Forelimb muscle (tissue), 1 donor: ENCODE measurements around the gene RTL10. TPM values are rescaled to one million over a fixed set of nuclear protein-coding genes. Genes with fewer than 3 reads are reported as not detected.

Source experiments
- DNase-seq: peaks from one replicate; pipeline ENCODE4 v3.0.0-alpha.2; 2013; ENCODE audit warnings: low read depth
- polyA plus RNA-seq: library from polyadenylated mRNA; unstranded; fragments of 120-200 nt; gene quantifications from one replicate; pipeline ENCODE4 v1.2.1, GENCODE V29; 2013; ENCODE audit not compliant: insufficient read length

RTL10 gene, protein sequence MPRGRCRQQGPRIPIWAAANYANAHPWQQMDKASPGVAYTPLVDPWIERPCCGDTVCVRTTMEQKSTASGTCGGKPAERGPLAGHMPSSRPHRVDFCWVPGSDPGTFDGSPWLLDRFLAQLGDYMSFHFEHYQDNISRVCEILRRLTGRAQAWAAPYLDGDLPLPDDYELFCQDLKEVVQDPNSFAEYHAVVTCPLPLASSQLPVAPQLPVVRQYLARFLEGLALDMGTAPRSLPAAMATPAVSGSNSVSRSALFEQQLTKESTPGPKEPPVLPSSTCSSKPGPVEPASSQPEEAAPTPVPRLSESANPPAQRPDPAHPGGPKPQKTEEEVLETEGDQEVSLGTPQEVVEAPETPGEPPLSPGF
- polyA plus RNA-seq, result 12.0 TPM

DNA sequence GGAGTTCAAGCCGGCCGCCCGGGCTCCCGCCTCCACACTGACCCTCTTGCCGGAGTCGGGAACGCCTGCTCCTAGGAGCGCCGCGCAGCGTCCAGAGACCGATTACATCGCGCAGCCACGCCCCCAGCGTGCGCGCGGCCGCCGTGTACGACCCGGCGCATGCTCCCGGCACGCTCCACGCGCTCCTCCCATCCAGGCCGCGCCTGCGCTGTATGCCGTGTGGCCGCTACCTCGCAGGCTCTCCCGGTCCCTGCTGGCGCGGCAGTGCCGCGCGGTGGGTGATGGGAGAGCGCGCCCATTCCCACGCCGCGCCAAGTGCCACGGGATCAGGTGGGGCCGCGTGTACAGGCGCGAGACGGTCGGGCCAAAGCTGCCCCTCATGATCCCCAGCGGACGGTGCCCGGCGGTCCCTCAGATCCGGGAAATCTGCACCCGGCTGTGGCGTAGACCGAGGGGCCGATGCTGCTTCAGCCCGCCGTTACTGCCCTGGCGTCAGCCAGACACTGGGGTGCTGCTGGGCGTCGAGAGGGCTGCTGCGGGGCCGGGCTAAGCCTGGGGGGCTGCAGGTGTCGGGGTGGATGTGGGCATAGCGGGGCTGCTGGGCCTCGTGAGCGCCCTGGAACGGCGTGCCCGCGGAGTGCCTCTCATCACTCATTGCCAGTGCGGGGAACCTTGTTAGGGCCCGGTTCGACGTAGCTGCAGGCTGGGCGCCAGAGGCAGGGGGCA is at the start of gene RTL10, which contains the start of gene GNB1L:
Gene RTL10, minus strand, starts transcription at position 97 of the 726 bp plus-strand sequence. CDS start 2,613 bp downstream, outside the sequence.
Gene GNB1L, minus strand, starts transcription at position 97 of the 726 bp plus-strand sequence. CDS start 33,519 bp downstream, outside the sequence.
- peak; percentile 94 for DNase-seq

DNA sequence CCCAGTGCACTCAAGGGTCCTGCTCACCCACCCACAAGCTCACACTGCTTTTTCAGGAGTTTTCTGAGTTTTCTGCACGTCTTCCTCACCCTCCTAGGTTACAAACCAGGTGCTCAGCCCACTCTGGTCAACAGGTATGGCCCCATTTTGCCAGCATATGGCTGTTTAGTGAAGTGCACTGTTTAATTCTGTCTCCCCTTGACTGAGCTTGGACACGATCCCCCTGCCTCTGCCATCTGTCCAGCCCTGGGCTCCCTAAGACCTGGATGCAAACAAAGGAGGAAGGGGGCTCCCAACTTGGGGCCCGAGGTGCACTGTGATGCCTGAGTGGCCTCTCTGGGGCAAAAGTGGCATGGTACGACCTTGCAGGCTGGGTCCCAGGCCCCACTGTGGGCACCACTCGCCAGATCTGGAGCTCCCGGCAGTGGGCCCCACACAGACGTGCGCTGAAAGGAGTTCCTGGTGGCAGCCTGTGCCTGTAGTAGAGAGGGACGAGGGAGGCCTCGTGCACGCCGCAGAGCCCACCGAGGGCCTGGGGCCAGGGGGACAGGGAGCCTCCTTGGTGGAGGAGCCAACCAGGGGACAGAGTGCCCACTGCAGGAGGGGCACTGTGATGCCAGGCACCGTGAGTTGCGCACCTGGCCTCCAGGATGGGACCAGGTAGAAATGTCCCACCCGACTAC is 49.6 kb upstream of the RTL10 start:
- no peak for DNase-seq

GRCh38 chr22:19903513-19903912 is 48.8 kb upstream of the RTL10 start:
- no peak for DNase-seq

- no peak for DNase-seq
Observed at GRCh38 chr22:19903031-19903430, 48.4 kb upstream of the RTL10 start.

DNA sequence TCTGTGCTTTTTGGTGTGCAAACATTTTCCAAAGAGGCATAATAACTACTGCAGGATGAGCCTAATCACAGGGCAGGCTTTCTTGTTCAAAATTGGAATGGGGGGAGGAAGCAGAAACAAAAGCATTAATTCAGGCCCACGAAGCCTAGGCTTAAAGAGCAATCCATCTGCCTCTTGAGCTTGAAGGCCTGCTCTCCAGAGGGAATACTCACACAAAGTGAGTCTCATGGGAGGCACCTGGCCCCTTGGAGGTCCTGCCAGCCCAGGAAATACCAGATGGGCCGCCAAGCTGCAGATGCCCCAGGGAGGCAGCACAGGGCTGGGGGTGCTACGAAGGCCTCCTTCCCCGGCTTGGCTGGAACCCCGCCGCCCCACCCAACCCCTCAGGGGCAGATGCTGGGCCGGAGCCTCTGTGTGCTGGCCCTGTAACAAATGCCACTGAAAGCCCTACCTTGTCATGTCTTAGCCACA is 47.6 kb upstream of the RTL10 start:
- no peak for DNase-seq

DNA sequence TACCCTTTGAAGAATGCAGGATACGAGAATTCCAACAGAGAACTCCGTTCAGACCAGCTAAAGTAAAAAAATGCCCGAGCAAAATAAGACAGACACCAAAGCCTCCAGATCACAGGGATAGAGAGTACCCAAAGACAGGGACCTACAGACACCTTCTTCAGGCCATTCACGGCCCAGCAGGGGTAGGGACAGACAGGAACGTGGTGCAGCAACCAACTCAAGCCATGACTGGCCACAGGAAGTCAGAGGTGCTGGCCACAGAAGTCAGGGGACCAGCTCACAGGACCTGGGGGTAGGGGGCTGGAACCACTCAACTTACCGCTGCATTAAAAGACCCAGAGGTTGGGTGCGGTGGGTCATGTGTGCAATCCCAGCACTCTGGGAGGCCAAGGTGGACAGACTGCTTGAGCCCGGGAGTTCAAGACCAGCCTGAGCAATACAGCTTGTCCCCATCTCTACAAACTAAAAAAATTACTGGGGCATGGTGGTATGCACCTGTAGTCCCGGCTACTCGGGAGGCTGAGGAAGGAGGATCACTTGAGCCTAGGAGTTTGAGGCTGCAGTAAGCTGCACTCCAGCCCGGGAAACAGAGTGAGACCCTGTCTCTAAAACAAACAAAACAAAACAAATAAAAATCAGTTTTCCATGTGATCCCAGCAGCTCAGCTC is 47.0 kb upstream of the RTL10 start:
- no peak for DNase-seq

- DNase-seq, result no peak
Observed at GRCh38 chr22:19900707-19901436, 46.2 kb upstream of the RTL10 start.

GRCh38 chr22:19898831-19899567 is 44.3 kb upstream of the RTL10 start:
- no peak for DNase-seq

DNA sequence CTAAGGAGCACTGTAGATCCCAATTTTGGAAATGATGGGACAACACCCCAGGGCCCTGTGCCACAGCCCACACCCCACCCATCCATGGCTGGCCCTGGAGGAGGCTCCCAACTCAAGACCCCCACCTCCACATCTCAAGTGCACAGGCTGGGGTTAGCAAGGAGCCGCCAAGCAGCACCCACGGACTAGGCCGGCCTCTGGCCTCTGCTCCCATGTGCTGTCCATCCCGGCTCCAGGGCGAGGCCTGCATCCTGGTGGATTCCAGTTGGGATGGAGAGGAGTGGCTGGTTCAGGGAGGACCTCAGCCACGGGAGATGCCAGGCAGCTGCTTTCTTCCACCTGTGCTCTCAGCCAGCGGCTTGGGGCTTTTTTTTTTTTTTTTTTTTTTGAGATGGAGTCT is 43.5 kb upstream of the RTL10 start:
- no peak for DNase-seq

- no peak for DNase-seq
Observed at GRCh38 chr22:19897726-19898125, 43.1 kb upstream of the RTL10 start.

DNA sequence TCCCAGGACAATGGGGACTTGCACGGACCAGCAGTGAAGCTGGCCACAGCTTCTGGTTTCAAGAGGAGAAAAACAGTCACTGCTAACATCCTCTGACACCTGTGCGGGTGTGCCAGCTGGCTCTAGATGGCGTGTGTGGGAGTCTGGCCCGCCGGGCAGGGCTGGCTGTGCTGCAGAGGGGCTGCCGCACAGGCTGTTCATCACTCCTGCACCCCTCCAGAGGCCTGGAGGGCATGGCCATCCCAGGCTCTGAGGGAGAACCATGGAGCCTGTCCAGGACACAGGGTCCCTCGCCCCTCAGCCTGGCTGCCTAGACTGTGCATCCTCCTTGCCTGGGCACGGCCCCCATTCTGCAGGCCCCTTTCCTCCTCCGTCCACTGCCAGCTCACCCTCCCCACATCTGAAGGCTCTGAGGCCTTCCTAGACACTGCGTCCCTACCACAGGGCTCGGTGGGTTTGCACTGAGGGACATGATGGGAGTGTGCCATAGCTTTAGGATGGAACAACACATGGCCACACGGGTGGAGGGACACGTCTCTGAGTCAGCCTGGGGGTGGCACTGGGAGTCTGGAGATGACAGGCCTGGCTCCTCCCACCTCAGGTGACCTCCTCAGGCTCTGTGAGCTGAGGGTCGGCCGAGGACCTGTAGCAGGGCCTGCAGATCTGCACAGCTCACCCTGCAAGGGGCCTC is 42.1 kb upstream of the RTL10 start:
- no peak for DNase-seq

- no peak for DNase-seq
Observed at GRCh38 chr22:19895160-19895849, 40.6 kb upstream of the RTL10 start.

GRCh38 chr22:19893363-19893762 is 38.7 kb upstream of the RTL10 start:
- no peak for DNase-seq

- DNase-seq, result no peak
Observed at GRCh38 chr22:19892925-19893324, 38.3 kb upstream of the RTL10 start.

- DNase-seq, result no peak
Observed at GRCh38 chr22:19892257-19892879, 37.7 kb upstream of the RTL10 start.

GRCh38 chr22:19891317-19892256 is 36.9 kb upstream of the RTL10 start:
- no peak for DNase-seq
